Measurements from ENCODE around the gene COL11A2.

The COL11A2 gene

DNA sequence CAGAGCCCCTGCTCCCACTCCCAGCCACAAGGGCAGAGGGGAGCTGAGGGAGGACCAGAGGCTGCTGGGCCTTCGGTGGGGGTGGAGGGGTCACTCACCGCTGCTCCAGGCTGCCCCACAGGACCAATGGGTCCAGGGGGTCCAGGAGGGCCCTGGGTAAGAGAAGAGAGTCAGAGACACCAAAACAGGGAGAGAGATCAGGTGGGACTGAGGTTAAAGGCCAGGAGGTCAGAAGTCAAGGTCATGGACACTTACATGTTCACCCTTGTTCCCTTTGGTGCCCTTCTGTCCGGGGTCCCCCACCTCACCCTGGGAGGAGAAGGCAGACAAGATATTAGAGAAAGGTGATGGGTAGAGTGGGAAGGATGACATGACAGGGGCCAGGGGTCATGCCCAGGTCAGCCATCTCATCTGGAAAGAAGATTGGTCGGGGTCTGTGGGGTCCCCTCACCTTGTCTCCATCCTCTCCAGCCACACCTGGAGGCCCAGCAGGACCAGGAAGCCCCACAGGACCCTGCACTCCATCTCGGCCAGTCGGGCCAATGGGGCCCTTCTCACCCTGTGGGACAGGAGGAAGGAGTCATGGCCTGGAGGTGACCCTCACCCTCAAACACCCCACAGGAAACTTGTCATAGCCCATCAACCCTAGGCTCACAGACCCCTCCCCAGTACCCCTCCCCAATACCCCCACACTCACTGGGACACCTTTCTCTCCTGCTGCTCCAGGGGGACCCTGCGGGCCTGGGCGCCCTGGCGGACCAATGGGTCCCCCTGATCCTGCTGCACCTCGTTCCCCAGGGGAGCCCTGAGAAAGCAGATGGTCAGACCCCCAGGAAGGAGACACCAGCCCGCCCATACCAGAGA is 21.0 kb downstream of the COL11A2 start:
- no peak for FAIRE-seq

DNA sequence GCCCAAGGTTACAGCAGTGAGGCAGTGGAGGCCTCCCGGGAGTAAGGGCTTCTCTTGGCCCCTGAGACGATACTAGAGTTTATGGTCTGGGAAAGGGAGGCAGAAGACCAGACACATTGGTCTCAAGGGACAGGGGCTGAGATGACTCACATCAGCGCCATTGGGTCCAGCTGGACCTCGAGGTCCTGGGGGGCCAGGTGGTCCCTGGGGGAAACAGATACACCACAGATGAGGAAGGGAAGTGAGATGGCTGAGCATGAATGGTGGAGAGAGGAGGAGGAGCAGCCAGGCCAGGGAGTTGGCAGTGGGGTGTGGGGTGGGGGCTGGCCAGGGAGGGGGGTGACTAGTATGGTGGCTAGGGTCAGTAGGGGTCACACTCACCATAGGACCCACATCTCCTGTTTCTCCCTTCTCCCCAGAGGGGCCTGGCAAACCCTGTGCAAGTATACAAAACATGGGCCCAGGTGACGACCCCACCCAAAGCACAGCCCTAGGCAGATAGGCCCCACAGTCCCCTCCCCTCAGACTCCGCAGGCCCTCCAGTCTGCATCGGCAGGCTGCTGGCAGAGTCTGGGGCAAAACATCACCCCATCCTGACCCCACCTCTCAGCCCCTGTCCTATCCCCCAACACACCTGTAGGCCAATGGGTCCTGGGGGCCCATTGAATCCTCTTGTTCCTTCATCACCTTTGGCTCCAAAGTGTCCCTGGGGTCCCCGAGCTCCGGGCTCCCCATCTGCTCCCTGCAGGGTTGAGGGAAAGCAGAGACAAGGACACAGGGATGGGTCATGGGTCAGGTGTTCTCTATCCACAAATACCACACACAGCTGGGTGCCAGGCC is 21.9 kb downstream of the COL11A2 start:
- FAIRE-seq, result no peak

DNA sequence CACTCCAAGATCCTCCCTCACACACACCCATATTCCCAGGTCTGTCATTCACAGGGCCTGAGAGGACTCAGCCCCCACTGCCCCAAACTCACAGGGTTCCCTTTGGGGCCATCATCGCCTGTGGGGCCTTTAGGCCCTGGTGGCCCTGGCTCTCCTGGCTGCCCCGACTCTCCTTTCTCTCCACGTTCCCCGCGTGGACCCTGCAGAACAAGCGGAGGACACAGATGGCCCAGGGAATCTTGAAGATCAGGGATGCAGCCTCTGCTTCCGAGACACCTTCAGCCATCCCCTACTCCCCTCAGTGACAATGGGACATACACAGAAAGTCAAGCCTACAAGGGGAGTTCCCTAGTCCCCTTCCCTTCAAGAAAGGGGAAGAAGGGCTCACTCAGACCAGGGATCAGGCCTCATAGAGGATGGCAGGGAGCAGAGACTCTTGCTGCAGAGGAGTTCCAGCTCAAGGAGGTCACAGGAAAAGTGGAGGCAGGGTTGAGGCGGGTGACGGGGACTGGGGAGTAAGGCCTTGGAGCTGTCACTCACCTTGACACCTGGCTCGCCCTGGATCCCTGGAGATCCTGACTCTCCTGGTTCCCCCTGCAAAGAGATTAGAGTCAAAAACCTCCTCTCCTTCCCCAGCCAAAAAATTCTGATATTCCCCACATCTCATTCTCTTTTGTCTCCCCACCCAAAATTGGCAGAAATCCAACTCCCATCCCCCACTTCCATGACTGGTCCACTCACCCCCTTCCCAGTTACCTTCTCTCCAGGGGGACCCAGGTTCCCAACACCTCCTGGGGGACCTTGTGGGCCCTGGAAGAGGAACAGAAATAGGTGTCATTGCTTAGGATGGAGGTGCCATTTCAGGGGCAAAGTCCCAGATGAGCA is 22.7 kb downstream of the COL11A2 start:
- FAIRE-seq, result no peak

DNA sequence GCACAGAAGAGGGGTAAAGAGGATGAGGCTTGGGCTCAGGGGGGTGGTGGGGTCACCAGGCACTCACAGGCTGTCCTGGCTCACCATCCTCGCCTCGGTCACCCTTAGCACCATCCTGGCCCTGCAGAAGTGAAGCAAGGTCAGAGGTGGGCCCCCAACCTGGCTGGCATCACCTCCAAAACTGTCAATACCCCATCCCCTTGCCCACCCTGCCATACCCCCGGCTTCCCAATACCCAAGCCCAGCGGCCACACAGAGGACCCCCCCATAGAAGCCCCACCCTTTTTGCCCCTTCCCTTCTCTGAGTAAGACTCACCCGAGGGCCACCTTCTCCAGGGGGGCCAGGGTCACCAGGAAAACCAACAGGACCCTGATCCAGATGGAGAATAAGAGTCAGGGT is 23.6 kb downstream of the COL11A2 start:
- FAIRE-seq, result no peak

DNA sequence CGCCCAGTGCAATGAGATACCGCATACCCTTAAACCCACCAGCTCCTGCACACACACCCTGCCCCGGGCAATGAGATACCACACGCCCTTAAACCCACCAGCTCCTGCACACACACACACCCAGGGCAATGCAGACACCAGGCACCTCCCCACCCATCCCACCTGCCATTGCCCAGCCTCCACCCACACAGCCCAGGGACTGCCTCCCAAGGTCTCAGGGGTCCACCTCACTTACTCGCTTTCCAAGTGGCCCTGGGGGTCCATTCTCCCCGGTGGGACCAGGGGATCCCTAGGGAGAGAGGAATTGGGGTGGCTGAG is 24.0 kb downstream of the COL11A2 start:
- FAIRE-seq, result no peak

DNA sequence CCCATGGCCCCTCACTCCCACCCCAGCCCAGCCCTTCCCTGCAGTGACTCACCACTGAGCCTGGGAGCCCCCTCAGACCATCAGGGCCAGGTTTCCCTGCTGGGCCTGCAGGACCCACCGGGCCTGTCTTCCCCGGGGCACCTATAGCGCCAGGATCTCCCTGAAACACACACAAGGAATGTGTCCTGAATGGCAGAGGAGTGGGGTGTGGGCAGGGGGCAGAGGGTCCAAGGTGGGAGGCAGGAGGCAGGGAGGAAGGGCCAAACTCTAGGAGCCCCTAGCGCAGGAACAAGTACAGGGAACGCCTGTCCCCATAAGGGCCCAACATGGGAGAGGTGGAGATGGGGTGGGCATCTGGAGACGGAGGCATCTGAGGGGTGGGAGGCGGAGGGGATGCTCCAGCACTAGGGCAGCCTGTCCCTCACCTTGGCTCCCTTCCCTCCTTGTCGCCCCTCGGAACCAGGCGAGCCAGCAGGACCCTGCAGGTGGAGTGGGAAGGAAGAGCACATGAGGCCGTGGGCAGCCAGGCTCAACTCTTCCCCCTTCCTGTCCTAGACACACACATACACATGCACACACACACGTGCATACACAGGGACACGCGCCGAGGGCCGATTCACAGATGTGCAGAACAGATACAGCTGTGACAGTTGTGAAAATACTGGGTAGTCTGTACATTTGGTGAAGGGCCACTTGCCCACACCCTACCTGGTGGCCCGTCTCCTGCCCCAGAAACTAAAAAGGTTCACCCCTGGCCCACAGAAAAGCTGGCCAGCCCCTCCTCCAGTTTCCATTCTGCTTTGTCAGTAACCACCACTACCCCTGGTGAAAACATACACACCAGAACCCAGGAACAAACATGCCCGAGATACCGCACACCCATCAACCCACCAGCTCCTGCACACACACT is 24.6 kb downstream of the COL11A2 start:
- FAIRE-seq, result no peak

DNA sequence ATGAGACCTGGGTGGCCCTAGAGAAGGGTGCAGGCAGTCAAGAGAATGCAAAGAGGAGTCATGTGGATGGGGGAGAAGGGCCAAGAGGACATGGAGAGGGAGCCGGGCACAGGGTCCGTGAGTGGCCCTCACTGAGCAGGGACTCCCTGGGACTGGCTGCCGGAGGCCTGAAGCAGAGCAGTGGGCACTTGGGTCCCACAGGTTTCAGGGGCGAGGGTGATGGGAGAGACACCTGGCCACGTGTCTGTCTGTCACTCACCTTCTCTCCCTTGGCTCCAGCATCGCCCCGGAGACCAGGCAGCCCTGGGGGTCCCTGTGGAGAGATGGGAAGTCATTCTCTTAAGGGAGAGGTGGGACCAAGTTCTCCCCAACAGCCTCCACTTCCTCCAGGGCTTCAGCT is 25.5 kb downstream of the COL11A2 start:
- no peak for FAIRE-seq

DNA sequence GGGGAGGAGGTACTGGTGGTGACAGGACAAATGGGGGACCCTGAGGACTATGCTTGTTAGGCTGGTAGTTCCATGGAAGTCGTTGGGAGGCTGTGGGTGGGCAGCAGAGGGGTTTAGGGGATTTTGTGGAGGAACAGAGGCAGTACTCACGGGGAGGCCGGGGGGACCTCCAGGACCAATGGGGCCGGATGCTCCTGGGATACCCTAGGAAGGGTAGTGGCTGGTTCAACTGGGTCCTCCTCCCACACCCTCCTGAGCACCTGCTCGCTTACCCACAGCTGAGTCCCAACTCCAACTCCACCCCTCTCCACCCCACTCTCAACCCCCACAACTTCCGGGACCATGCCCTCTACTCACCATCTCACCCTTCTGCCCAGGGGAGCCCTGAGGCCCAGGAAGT is 25.9 kb downstream of the COL11A2 start:
- FAIRE-seq, result no peak

DNA sequence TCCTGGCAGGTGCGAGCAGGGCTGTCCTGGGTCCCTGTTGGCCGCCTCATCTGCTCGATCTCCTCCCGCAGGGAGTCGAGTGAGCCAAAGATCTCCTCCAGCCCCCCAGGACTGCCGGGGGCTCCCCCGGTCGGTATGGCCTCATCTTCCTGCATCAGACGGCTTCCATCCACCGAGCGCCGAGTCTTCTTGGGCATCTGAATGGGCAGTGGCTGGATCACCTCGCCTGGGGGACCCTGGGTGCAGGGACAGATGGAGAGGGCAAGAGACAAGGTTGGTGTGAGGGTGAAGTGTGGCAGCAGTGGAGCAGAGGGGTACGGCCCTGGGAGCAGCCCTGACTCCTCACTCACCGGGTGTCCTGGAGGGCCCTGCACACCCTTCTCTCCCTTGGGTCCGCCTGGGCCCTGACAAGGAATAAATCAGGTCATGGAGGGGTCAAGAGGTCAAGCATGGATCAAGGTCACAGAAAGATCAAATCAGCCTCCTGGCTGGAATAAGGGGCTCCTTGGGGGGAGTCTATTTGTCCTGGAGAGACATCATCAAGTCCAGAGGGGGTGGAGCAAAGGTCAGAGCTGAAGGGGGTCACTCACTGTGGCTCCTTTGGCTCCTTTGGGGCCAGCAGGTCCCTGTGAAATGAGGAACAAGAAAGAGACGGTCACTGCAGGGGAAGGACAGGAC is 26.5 kb downstream of the COL11A2 start:
- FAIRE-seq, result no peak

DNA sequence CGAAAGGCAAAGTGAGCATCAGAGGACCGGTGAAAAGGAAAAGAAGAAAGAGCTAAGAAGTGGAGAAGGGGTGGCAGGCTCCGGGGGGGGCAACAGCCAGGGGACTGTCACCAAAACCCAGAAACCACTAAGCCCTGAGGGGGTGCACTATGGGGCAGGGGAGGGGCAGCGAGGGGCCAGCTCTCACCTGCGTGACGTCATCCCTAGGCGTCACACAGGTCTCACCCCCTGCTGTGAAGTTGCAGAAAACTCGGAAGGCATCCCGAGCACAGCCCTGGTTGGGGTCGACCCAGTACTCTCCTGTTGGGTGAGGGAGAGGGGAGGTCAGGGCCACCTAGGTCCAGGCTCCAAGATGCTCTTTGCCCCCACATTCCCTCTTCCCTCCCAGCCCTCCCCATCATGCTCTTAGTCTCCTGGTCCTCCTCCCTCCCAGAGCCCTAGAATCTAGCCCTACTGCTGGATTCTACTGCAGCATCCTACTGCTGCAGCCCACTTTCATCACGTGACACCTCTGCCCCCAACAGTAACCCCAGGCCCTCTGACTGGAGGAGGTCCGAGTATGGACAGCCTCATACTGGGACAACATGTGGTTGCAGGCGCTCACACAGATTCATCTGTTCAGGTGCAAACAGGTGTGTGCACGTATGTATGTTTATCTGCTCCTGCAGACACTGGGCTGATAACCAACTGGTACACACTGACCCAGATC is 27.4 kb downstream of the COL11A2 start:
- FAIRE-seq, result no peak

DNA sequence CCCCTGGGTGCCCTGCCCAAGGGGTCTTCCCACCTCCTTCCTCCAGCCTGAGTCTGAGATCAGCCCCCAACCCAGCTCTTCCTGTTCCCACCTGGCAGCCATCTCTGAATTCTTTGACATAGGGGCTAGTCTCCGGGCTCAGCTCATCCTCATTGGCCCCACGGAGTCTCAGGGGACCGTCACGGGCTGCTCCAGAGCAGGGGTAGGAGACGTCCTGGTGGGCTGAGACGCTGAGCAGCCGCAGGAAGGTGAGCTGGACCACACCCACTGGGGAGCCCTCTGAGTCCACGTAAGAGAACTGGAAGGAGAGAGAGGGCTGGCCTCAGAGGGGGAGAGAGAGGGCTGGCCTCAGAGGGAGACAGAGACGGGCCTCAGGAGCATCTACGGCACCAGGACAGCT is 28.1 kb downstream of the COL11A2 start:
- no peak for FAIRE-seq

DNA sequence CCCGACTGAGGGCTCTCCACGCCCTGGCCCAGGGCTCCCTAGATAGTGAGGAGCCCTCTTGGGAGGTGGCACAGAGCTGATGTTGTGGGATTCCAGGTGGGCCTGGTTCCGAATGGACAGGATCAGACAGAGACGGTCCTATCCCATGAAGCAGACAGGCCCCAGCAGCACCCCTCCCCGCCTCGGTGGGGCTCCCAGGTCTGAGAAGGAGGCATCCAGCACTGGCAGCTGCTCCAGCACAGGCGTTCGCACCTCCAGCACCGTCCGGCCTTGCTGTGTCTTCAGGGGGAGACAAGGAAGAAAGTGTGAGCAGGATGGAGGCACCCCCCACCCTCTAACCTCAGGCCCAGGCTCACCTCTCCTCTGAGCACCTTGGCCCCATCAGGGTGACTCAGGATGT is 28.7 kb downstream of the COL11A2 start:
- FAIRE-seq, result no peak

DNA sequence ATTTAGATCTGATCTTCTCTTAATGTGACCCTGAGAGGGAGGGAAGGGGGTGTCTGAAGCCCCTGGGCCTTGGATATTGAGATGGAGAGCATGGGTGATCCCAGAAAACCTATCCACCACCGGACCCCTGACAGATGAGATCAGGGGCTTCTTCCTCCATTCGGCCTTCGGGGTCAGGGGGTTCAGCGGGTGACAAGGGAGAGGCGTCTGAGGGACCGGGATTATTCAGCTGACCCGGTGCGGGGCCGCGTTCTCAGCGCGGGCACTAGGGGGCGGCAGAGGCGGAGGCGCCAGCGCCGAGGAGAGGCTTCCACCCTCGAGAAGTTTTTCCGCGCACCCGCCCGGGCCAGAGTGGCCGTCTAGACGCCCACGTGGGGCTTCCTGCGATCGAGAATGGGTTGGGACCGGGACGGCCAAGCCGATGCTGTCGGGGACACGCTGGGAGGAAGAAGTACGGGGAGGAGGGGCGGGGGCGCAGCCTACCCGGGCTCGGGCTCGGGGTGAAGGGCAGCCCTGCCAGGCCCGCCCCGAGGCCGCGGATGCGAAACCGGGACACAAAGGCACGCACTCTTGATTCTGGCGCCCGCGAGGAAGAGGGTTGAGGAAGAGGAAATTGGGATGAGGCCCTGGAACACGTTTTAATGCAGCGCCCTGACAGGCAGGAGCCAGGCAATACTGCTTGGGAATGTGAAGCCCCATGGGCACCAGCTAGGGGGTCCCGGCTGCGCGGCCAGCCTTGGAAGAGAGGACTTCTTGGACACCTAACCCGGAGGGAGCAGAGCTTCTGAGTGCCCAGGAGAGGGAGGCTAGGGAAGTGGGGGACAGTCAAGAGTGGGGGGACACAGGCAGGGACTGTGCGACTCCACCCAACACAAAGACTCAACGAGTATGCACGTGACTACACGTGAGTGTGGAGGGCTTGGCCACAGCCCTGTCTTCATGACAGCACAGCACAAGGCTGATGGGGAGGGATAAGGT is 30.6 kb downstream of the COL11A2 start:
- no peak for FAIRE-seq

DNA sequence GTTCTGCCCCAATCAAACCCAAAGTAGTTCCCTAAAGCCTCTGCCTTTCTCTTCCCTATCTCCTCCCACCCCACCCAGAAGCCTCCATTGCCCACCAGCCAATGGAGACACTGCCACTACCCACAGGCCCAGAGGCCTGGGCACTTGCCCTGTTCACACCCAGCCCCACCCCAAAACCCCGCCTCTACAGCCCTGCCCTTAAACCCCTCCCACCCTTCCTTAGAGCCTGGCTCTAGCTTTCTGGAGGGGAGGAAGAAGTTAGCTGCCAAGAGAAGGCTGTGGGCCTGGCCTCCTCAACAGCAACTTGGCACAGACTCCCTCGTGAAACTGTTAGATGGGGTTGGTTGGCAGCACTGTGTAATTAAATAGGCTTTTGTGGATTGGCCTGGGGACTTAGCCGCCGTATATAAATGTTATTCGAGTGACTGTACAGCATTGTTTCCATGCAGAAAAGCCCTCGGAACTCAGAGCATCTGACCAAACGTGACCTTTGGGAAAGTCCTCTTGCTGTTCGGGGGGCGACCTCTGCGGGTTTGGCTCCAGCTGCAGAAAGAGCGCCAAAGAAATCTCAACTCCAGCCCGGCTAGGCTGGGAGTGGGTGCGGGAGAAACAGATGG is 31.4 kb downstream of the COL11A2 start:
- peak; percentile 94 for FAIRE-seq

DNA sequence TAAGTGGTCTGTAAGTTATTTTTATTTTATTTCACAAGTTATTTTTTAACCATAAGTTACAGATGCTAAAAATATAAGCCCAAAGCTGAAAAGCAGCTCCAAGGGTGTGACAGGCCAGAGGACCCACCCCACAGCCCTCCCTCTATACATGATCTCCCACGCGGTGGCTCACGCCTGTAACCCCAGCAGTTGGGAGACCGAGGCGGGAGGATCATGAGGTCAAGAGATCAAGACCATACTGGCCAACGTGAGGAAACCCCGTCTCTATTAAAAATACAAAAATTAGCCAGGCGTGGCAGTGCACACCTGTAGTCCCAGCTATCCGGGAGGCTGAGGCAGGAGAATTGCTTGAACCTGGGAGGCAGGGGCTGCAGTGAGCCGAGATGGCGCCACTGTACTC is 32.2 kb downstream of the COL11A2 start:
- no peak for FAIRE-seq

DNA sequence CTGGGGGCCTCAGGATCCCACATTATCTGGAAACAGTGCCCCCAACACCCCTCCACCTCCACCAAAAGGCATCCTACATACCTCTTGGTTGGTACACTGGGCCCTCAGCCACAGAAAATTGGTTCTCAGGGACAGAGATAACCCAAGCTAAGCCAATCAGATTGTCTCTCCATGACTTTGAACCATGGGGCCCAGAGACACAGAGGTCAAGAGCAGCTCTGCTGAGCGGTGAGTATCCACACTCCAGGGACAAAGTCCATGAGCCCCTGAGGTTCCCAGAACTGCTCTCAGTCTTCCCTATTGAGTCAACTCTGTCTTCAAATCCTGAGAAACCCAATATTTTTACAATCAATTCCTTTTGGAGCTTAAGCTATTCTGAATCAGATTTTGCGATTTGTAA is 35.3 kb downstream of the COL11A2 start:
- no peak for FAIRE-seq

DNA sequence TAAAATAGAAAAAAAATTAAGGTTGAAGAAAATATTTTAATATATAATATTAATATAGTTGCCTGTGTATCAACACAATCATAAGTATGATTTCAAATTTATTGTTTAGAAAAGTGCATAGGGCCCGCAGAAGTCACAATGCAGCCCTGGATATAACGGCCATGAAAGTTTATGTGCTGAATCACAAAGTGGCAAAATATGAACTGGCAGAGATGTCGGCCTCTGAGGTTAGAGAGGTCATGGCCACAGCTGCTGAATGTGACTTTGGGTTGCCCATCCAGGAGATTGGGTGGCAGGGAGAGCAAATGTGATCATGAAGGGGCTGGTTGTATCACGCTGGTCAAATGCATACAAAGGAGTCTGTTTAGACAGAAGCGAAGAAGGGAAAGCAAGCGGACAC is 35.7 kb downstream of the COL11A2 start:
- no peak for FAIRE-seq

DNA sequence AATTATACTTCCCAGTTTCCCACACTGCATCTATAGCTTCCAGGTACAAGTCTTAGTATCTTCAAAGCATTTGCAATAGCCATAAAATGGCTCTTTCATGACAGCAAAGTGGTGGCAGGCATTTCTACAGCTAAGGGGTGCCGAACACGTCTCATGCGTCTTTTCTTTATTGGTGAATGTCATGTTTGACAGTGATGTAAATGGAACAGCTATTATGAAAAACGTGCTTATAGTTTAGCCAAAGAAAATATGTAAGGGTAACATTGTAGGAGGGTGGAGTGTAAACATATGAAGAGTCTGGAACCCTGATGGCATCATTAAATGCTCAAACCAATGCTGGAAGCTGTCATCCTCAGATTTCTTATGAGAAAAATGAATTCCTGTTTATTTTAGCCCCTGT is 37.9 kb downstream of the COL11A2 start:
- no peak for FAIRE-seq

DNA sequence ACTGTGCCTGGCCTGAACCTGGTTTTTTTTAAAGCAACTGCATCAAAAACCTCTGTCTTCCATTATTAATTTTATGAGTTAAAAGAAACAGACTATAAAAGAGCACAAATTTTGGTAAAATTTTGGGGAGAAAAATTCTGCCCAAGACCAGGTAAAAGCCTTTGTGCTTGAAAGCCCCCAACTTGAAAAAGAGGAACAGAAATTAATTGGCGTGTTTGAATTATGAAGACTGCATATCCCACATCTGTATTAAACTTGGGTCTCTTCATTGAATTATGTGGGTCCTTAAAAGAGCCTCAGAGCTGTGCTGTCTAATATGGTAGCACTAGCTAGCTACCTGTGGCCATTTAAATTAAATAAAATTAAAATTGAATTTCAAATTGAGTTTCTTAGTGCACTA is 41.2 kb downstream of the COL11A2 start:
- no peak for FAIRE-seq

Data from G401.6 (cell line).